ENCODE measurements around the gene ANKRD7. TPM values are rescaled to one million over a fixed set of nuclear protein-coding genes. Genes with fewer than 3 reads are reported as not detected.

Gene ANKRD7
- total and polyA plus RNA-seq, 2 donors (not counting 3 experiments of a cell fraction or from before 2014, with no cell fraction given): 0.82 TPM; not detected in 1

DNA sequence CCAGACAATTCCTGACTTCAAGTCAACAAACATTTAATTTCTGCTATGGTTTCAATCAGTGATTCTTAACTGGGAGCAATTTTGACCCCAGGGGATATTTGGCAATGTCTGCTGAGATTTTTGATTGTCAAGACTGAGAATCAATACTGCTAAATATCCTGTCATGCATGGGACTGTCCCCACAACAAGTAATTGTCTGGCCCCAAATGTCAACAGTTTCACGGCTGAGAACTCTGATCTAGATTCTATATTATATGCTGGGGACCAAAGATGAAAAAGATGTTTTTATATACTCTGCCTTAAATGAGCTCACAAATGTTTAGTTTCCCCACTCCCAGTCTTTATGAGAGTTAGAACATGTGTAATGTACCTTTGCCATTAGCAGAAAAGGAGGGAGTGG is 19.2 kb downstream of the ANKRD7 start:
- DNase-seq (ENCODE audit: low read depth, low spot score) (no peak), FAIRE-seq (no peak)
- no peak overlapping the region for H3K27ac ChIP-seq (ENCODE audit: insufficient read depth, low read depth, low read length)
- intact Hi-C loops (cut with micrococcal nuclease) (no loop called here), dilution Hi-C loops (cut with MboI; ENCODE audit: extremely low pct_ligation_motif_present, low sequenced_read_pairs) (no loop called here)
- TF ChIP-seq, protein P1, sequence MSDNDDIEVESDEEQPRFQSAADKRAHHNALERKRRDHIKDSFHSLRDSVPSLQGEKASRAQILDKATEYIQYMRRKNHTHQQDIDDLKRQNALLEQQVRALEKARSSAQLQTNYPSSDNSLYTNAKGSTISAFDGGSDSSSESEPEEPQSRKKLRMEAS (IDR thresholded peaks at IDR 0.05; ENCODE audit: insufficient read depth, insufficient read length): no peak
- TF ChIP-seq GATA2 (IDR thresholded peaks at IDR 0.05; ENCODE audit: insufficient read depth, insufficient read length, low read depth, low read length): no peak
- no peak for TF ChIP-seq POLR2AphosphoS5 (IDR thresholded peaks at IDR 0.05; ENCODE audit: insufficient read depth, low read depth, low read length)
- no peak for TF ChIP-seq FOS (IDR thresholded peaks at IDR 0.05; ENCODE audit: borderline replicate concordance, insufficient read depth, low read length)
- TF ChIP-seq POLR2A (IDR thresholded peaks at IDR 0.05; ENCODE audit: low read depth, low read length): no peak
- TF ChIP-seq JUN (IDR thresholded peaks at IDR 0.05; ENCODE audit: borderline replicate concordance, insufficient read depth, insufficient read length, low read depth): no peak
- TF ChIP-seq EZH2 (IDR thresholded peaks at IDR 0.05; ENCODE audit: borderline replicate concordance, low read depth, low read length, severe bottlenecking): no peak
- TF ChIP-seq, protein P2, sequence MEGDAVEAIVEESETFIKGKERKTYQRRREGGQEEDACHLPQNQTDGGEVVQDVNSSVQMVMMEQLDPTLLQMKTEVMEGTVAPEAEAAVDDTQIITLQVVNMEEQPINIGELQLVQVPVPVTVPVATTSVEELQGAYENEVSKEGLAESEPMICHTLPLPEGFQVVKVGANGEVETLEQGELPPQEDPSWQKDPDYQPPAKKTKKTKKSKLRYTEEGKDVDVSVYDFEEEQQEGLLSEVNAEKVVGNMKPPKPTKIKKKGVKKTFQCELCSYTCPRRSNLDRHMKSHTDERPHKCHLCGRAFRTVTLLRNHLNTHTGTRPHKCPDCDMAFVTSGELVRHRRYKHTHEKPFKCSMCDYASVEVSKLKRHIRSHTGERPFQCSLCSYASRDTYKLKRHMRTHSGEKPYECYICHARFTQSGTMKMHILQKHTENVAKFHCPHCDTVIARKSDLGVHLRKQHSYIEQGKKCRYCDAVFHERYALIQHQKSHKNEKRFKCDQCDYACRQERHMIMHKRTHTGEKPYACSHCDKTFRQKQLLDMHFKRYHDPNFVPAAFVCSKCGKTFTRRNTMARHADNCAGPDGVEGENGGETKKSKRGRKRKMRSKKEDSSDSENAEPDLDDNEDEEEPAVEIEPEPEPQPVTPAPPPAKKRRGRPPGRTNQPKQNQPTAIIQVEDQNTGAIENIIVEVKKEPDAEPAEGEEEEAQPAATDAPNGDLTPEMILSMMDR (IDR thresholded peaks at IDR 0.05; ENCODE audit: extremely low read depth in 1 of 2, insufficient read depth in 1 of 2, low read depth in 1 of 2, low read length in 2 of 2): no peak
- no peak for TF ChIP-seq MYC (IDR thresholded peaks at IDR 0.05; ENCODE audit: low read depth, low read length)
- no peak overlapping the region for H3K9ac ChIP-seq (replicated peaks; ENCODE audit: extremely low read depth, insufficient read depth, low read length)
- no peaks in the 10 kb centered on the region for H3K27me3 ChIP-seq (ENCODE audit: control insufficient read depth in 2 of 2, insufficient read depth in 2 of 2, low read length in 2 of 2)
- no peaks in the 10 kb centered on the region for H4K20me1 ChIP-seq (replicated peaks; ENCODE audit: control insufficient read depth, extremely low read depth, insufficient read depth, low read length)
- H3K79me2 ChIP-seq (ENCODE audit: control insufficient read depth, insufficient read depth, low read length): no peaks in the 10 kb centered on the region
- H3K36me3 ChIP-seq (ENCODE audit: control insufficient read depth in 2 of 2, extremely low read depth in 1 of 2, insufficient read depth in 2 of 2, low read length in 2 of 2): no peaks in the 10 kb centered on the region
- no peaks in the 10 kb centered on the region for H3K4me1 ChIP-seq (ENCODE audit: control insufficient read depth, extremely low read depth, insufficient read depth, low read length)
- no TSS peak for BruUV-seq (replicated peaks)
- H3K9me3 ChIP-seq (replicated peaks; ENCODE audit: control insufficient read depth, insufficient read depth, low read length): no peaks in the 10 kb centered on the region
- CTCF ChIA-PET: no interaction called here
- no peak overlapping the region for H3K4me3 ChIP-seq (replicated peaks in 1 of 3; ENCODE audit: insufficient read depth in 1 of 3, low read depth in 1 of 3, low read length in 3 of 3)
- H3K9me1 ChIP-seq (replicated peaks; ENCODE audit: control insufficient read depth, extremely low read depth, insufficient read depth, low read length): no peaks in the 10 kb centered on the region
- no peak overlapping the region for H3K4me2 ChIP-seq (ENCODE audit: insufficient read depth, low read length)
- H2AFZ ChIP-seq (ENCODE audit: low read depth, low read length): no peak overlapping the region
- POLR2A ChIA-PET: no interaction called here

Data from endothelial cell of umbilical vein (primary cell).